HG03159 (cell line): ENCODE measurements around the gene NPC1L1.
"Not testable (repeated sequence)": the region's sequence is repeated elsewhere in the genome, so short reads cannot be mapped to it uniquely, and the experiment has no call there.

Experiments used
- ATAC-seq: cut with Tn5 transposase; IDR thresholded peaks from one replicate; pipeline ENCODE4 v1.9.1; 2021; ENCODE audit warnings: mild to moderate bottlenecking, moderate library complexity; ENCODE audit not compliant: unreplicated experiment

The NPC1L1 gene

GRCh38 chr7:44565097-44565794 lies 24.1 kb upstream of the NPC1L1 start:
- peak; percentile 69 for ATAC-seq

- no peak for ATAC-seq
Measured at GRCh38 chr7:44564606-44565005, 23.5 kb upstream of the NPC1L1 start.

GRCh38 chr7:44563171-44563679 lies 22.1 kb upstream of the NPC1L1 start:
- no peak for ATAC-seq

- ATAC-seq = not testable (repeated sequence)
Measured at GRCh38 chr7:44562622-44562962, 21.5 kb upstream of the NPC1L1 start.

DNA sequence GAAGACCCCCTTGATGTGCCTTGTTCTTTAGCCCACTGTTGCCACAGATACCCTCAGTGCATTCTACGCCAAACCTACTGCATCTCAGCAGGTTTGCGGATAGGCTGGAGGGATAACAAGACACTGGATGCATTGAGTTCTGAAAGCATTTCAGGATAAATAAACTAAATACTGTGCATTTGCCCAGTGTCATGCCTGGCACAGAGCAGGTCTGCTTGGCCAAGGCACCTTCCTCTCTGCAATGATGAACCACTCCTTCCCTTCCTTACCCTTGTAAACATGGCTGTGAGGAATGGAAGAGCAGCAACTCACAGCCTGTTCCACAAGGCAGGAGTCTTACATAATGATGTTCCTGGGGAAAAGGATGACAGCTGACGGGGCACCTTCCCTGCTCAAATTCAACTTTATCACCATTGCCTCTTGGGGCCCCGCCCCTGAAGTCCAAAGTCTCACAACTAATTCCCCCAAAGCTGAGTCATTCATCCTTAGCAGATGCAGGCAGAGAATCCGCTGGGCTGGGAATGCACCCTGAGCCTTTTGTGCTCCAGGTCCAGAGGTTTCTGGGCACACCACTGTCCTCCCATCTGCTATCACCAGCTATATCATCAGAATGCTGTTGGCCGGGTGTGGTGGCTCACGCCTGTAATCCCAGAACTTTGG lies 21.0 kb upstream of the NPC1L1 start:
- ATAC-seq = no peak

DNA sequence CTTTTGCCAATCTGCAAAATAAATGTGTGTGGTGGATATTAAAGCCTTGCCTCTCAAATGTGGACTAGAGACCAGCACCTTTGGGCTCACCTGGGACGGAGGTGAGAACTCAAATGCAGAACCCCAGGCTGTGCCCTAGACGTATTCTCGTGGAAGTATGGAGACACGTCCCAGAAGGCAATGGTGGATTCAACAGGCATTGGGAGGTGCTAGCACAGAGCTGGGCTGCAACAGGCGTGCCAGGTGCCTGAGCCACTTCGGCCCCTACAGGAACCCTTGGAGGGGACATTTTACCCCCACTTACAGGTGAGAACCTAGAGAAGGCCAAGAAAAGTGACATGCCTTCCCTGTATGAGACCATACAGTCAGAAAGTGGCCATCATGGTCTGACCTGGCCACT lies 20.4 kb upstream of the NPC1L1 start:
- ATAC-seq = no peak

DNA sequence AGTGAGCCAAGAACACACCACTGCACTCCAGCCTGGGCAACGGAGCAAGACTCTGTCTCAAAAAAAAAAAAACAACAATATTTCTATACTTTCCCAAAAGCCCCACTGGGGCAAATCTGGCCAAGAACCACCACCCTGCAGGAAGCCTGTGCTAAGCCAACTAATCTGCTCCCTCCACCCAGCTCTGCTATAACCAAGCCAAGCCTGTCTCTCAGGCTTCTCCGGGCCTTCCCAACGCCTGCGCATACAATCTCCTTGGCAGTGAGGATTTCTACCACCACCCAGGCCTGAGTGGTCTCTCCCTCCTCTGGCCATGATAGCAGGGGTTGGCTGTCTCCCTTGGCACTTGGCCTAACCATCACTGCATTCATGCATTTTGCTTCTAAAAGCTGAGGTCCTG lies 18.4 kb upstream of the NPC1L1 start:
- no peak for ATAC-seq

DNA sequence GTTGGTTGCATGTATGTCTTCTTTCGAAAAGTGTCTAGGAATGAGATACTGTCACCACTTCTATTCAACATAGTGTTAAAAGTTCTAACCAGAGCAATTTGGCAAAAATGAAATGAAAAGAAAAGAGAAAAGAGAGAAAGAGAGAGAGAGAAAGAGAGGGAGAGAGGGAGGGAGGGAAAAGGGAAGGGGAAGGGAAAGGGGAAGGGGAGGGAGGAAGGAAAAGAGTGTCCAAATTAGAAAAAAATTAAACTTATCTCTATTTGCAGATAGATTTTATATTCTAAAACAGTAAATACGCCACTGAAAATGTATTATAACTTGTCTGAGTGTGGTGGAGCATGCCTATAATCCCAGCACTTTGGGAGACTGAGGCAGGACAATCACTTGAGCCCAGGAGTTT lies 16.4 kb upstream of the NPC1L1 start:
- no peak for ATAC-seq

- no peak for ATAC-seq
Measured at GRCh38 chr7:44555350-44555749, 14.2 kb upstream of the NPC1L1 start.

- not testable (repeated sequence) for ATAC-seq
Measured at GRCh38 chr7:44552473-44553005, 11.4 kb upstream of the NPC1L1 start.

DNA sequence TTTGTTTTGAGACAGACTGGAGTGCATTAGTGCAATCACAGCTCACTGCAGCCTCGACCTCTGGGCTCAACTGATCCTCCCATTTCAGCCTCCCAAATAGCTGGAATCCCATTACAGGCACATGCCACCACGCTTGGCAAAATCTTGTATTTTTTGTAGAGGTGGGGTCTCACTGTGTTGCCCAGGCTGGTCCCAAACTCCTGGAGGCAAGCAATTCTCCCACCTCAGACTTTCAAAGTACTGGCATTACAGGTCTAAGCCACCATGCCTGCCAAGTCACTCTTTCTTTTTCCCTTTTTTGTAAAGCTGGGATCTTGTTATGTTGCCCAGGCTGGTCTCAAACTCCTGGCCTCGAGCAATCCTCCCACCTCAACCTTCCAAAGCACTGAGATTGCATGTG lies 8.3 kb upstream of the NPC1L1 start:
- ATAC-seq = no peak

- no peak for ATAC-seq
Measured at GRCh38 chr7:44548893-44549292, 7.8 kb upstream of the NPC1L1 start.

GRCh38 chr7:44547536-44548231 lies 6.6 kb upstream of the NPC1L1 start:
- ATAC-seq = no peak

- ATAC-seq = no peak
Measured at GRCh38 chr7:44541876-44542610, 913 bp upstream of the NPC1L1 start.

DNA sequence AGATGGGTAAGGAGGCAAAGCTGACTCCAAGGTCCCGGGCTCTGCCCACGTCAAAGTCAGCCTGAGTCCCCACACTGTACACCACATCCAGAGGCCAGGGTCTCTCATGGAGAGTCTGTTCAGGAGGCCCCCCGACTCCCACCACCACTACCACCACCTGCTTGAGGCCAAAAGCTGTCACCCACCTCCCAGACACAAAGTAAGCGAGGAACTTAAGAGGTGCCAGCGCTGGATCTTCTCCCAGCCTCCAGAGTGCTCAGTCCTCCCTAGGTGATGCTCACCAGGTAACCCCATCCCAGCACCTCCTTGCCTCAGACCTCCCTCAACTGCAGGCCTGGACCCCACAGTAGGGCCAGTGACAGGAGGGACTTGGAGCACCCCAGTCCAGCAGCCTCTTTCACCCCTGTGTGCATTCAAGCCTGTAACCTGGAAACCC lies 520 bp downstream of the NPC1L1 start:
- no peak for ATAC-seq

DNA sequence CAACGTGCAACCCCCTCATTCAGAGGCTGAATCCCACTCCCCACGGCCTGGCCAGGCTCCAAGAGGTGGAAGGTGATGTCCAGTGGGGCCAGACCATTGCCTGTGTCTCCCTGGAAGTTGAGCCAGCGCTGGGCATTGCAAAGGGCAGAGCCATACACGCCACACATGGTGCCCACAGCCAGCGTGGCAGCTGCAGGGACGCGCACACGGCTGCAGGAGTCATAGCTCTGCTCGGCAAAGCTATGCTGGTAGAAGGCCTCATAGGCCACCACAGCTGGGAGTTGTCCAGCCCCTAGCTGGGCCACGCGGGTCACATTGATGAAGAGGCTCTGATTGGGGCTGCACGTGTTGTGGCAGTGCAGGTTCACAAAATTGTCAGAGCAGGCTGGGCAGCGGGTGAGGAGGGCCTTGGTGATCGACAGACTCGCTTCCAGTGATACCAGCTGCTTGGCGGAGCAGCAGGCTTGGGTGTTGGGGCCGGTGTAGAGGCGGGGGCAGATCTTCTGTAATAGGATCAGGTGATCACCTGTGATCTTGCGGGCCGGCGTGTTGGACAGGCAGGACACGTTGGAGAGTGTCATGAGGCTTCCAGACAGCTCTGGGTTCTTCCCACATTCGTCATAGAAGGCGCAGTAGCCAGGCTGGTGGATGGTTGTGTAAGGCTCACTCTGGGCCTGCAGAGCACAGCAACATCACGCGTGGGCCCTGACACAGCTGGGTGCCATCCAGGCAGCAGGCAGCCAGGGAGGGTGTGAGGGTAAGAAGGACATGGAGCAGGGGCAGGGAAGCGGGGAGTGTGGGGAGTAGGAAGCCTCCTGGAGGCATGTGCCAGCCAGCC lies 1.2 kb downstream of the NPC1L1 start:
- no peak for ATAC-seq

- ATAC-seq = no peak
Measured at GRCh38 chr7:44538798-44539668, 2.1 kb downstream of the NPC1L1 start.

DNA sequence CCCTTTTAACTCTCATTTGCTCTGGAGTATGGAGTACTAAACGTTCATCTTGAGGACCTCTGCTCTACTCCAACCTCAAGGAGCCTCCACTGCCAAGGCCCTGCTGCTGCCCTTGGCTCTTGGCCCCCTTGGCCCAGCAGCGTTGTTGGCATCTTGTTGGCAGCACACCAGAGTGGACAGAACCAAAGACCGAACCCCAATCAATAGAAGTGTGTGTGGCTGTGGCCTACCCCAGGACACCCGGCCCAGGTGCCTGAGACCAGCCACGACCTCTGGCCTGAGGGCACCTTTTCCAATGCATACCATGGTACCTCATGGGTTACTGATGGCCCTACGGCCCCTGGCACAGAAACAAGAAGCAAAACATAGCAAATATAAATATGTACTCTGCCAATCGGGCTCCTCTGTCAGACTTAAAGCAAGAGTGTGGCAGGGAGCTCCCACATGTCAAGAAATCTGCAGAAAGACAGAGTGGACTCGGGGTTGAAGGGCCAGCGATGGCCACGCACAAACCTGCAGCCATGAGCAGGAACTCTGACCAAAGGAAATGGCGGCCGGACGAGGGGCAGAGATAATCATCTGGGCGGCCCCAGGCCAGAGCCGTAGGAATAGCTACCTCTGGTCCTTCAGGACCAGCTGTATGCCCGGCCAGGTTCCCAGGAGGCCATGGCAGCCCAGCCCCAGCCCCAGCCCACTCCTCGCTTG lies 2.9 kb downstream of the NPC1L1 start:
- ATAC-seq = no peak

GRCh38 chr7:44537442-44537841 lies 3.7 kb downstream of the NPC1L1 start:
- ATAC-seq = no peak
